CD4-positive, alpha-beta T cell treated with Interleukin-10 for 1 hour (primary cell): ENCODE measurements around the gene PTCD2.
"Not testable (repeated sequence)": the region's sequence is repeated elsewhere in the genome, so short reads cannot be mapped to it uniquely, and the experiment has no call there.

Experiments used
- DNase-seq: peaks from one replicate; pipeline ENCODE4 v3.0.0-alpha.2; 2020

The PTCD2 gene

DNA sequence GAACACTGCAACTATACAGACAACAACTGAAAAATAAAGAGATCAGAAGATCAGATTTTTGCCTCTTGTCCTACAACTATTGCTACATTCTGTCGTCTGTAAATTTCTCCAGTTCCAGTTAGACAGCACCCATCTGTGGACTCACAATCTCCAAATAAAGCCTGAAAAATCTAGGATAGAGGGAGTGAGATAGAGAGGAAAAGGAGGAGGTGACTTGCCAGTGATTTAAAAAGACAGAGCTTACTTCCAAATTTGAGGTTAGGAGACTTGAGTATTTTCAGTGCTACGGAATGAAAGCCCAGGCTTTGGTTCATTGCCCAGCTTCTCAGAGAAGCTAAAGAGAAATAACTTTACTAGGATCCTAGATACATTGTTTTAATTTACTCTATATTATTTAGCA lies 63.6 kb downstream of the PTCD2 start:
- no peak for DNase-seq

DNA sequence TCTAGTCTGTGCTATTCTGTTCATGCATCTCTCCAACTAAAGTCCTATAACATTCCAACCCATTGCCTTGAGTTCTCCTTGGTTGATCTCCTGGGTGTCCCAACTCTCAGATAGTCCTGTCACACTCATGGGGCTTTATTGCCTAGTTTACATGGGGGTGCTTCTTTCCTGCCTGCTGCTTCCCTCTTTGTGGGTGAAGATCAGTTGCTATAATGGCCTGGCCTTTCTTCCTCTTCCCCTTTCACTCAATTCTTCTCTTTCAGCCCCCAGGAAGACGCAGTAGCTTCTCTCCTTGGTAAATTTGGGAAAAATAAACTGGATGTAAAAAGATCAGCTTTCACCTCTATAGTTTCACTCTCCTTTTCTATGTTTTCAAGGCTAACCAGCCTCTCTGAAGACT lies 66.5 kb downstream of the PTCD2 start:
- DNase-seq = no peak

DNA sequence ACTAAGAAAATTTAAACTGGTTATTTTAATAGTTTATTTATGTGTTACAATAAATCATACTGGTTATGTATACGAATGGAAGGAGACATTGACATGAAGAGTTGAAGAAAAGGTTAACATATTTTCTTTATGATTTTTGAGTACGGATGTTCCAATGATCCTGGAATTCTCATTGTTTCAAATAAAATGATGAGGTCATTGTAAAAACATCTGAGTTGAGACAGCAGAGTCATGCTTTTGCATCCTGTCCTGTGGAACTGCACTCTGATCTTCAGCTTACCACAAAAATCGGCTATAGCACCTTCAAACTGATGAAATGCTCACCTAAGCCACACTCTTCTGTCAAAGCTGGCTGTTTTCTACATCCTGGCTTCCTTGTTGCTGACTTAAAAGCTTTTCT lies 67.8 kb downstream of the PTCD2 start:
- DNase-seq = no peak

DNA sequence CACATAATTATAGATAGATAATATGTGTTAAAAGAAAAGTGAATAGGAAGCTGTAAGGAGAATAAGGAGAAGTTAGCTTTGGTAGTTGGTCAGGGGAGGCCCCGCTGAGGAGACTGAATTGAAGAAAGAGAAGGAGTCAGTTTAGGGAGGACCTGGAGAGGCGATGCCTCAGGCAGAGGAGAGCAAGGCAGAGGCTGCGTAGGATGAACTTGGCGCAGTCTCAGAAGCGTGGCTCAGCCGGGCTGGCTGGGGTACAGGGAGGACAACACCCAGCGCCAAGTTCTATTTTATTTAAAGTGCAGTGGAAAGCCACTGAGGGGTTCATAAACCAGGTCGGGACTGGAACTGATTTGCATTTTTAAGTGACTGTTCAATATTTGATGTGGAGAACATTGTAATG lies 68.5 kb downstream of the PTCD2 start:
- no peak for DNase-seq

DNA sequence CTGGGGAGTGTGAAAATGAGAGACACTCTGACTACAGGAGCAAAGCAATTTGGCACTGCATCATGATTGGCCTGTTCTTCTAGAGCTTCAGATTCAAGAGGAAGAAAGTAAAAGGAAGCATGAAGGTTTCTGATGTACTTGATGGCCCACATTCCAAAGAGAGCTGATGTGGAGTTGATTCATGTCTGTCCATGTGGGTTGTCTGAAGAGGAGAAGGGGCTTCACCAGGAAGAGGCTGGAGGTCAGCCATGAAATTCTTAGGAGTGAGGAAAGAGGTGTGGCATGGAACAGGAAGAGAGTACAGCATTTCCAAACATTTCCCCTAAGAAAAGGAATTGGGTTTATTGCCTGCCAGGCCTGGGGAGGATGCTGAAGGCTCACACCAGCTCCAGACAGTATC lies 70.7 kb downstream of the PTCD2 start:
- no peak for DNase-seq

DNA sequence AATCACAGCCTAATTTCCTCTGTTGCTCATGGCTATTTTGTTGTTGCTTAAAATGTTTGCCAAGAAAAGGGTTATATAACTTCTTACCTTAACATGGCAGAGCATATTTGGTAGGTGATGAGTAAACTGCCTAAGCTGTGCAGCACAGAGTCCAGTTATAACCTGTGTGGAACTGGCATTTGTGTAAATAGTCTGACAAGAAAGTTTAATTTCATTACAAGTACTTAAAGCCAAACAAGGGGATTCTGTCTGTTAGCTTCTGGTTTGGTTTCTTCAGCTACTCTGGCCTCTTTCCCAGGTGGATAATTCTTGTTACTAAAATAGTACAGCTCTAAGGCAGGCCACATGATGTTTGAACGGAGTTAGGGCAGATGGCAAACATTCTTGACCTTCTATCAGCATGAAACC lies 72.2 kb downstream of the PTCD2 start:
- DNase-seq = no peak

DNA sequence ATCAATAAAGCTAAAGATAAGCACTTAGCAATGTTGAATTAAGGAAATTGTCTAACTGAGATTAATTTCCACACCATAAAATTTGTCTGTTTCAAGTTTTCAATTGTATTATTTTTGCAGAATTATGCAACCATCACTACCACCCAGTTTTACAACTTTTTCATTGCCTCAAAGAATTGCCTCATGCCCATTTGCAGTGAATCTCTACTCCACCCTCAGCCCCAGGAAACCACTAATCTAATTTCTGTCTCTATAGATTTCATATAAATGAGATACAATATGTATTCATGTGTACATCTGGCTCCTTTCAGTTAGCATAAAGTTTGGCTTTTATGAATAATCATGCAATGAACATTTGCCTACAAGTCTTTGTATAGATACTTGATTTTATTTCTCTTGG lies 72.9 kb downstream of the PTCD2 start:
- no peak for DNase-seq

DNA sequence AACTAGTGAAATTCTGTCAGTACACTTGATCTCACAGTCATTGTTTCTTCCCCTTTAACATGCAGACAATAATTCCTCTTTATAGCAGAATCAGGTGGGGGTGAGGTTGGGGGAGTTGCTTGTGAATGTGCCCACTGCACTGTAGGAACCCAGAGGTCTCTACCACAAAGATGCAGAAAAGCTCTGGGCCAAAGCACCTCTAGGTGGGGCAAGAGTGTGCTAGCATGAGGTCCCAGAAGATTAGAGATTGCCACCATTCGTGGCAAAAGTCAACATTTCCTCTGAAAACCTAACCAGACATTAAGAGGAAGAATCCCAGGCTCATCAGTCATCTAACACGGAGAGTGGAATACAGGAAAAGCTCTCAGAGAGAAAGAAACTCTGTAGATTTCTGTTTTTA lies 74.5 kb downstream of the PTCD2 start:
- no peak for DNase-seq

DNA sequence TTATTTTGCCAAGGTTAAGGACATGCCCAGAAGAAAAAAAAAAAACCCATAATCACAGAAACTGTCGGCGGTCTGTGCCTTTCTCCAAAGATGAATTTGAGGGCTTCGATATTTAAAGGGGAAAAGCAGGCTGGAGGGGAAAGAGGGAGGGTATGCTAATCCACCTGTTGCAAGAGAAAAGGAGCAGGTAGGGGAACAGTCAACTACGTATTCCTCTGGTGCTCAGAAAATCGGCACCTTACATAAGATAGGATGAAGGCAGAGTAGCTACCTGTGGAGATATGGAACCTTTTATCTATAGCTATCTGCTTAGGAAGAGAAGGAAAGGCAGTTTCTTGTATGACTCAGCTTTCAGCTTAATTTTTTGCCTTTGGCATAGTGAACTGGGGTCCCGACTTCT lies 77.7 kb downstream of the PTCD2 start:
- DNase-seq = no peak

DNA sequence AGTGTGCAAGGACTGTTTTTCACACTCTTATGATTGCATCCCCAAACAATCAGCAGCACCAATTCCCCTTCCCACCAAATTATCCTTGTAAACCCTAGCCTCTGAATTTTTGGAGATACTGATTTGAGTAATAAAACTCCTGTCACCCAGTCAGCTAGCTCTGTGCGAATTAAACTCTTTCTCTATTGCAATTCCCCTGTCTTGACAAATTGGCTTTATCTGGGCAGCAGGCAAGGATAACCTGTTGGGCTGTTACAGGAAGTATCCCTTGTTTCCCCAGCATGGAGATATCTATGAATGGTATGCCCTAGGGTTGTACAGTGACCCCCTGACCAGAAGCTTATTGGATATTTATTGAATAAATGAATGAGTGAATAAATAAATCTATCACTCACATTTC lies 80.8 kb downstream of the PTCD2 start:
- DNase-seq = no peak

DNA sequence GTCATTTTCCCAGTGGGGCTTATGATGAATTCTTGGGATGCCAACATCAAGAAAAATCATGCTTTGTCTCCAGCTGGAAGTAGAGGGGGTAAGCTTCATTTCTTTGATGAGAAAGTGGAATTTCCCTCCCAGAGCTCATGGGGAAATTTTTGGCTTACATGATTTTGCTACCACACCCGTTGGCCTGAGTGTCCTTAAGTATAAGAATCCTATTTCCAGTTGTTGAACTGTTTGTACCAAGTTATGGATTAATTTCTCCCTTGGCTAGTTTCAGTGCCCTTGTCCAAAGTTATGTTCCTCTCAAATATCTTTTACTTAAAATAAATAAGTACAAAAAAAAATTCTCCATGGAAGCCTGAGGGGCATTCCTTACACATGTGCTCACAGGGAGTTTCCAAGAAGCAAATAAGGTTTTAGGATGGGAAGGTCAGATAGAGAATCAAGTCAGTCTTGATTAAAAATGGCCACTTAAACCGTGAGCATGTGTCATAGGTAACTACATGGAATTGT lies 82.3 kb downstream of the PTCD2 start:
- DNase-seq = no peak

DNA sequence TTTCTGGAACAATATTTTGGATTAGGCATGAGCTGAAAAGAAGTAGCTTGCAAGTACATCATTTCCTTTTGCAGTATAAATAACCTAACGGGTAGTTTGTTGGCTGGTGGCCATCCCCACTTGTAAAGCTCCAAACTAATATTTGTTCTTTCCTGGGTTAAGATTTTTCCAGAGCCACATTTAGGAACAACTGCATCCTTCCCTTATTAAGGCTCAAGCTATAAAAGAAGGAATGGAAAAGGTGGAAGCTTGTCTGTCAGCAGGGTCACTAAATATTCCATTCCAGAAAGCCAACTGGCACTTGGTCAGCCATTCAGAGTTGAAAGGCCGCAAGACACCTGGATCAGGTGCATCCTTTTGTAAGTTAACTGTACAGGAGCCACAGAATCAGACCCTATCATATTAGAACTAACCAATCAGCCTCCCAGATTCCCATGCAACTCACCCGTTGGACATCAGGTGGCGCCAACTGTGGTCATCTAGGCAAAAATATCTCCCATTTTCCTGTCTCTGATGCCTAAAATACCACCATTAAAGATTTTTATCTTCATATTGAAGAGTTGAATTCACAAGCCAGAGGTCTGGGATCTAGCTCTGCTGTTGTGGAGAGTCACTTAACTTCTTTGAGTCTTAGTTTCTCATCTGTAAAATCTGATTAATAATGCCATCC lies 82.9 kb downstream of the PTCD2 start:
- DNase-seq = no peak

DNA sequence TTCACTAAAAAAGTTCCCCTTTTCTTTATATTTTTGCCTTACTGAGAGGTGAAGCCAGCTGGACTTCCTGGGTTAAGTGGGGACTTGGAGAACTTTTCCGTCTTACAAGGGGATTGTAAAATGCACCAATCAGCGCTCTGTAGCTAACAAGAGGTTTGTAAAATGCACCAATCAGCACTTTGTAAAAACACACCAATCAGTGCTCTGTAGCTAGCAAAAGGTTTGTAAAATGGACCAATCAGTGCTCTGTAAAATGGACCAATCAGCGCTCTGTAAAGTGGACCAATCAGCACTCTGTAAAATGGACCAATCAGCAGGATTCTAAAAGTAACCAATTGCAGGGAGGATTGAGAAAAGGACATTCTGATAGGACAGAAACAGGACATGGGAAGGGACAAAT lies 84.6 kb downstream of the PTCD2 start:
- not testable (repeated sequence) for DNase-seq

DNA sequence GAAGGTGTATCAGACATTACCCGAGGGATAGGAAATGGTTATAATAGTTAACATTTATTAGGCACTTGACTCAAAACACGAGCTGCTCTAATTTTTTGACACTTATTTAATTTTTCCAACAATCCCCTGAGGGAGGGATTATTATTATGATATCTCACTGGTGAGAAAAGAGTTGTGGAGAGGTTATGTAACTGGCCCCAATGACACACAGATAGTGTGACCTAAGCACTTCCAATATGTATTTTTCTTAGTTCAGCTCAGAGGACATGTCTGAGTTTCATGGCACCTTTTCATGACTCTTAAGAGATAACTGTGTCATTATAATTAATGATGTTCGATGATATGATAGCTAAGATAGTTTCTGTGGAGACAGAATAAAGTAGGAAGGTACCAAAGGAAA lies 86.9 kb downstream of the PTCD2 start:
- no peak for DNase-seq

DNA sequence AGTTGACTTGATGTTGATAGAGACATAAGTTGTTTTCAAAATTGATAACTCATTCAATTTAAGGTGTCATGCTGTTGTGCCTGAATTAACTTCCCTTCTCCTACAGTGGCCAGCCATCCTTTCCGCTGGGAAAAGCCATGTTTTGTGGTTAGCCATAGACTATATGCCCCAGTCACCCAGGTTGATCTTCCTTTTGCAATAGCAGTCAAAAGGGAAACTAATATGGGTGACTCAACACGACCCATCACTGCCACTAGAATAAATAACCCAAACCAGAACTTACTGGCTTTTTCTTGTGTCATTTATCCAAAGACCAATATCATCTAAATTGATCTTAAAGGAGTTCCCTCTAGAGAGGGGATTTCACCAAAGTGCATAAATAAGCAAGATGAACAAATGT lies 87.4 kb downstream of the PTCD2 start:
- DNase-seq = no peak

DNA sequence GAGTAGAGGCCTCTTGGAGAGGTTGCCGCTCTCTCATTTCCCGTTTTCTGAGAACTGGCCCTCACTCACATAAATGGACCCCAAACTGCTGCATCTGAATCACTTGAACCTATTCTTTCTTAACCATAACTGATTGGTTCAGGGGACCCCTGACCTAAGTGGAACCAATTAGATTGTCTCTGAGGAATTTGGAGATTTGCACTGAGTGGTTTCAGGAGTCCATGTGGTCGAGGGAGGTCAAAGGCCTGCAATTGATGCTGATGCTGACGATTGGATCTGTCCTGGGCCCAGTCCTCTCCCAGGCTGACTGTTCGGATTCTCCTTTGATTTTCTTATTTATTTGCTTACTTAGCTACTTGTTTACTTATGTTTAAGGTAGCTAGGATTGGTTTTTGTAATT lies 88.0 kb downstream of the PTCD2 start:
- no peak for DNase-seq

DNA sequence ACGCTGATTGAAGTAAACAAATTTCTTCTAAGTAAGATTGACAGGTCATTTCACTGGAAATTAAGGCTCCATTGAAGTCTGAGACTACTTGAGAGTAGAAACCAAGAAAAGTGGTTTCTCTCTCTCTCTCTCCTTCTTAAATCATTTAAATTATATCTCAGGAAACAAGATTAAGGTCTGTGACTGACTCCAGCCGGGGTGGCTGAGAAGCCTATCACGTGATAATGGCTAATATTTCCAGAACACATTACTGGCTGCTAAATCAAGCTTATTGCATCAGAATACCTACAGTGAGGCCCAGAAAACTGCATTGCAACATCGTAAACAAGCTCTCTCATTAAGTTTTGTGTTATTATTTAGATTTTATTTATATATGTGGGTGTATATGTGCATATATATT lies 88.4 kb downstream of the PTCD2 start:
- no peak for DNase-seq

DNA sequence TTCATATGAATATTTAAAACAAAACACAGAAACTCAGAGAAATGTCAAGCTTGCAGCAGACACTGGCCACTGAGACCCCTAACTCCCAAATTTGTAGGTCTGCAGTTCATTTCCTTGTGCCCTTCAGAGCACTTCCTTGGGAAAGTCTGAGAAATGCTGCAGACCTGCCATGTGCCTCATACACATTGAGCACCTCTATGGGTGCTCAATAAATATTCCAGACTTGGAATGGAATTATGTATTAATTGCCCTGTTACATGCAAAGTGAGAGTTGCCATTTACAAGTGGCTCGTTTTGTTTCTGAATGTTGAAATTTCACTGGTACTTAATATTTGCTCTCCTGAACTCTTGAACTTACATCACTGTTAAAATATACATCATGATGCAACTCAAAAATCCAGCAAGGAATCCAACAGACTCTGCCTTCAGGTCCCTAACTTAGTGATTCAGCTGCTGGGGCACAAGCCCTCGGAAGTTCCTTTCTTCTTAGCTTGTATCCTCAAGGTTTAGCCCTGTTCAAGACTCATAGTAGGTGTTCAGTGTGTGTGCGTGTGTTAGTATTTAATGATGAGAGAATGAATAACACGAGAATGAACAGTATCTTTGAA lies 90.6 kb downstream of the PTCD2 start:
- no peak for DNase-seq

DNA sequence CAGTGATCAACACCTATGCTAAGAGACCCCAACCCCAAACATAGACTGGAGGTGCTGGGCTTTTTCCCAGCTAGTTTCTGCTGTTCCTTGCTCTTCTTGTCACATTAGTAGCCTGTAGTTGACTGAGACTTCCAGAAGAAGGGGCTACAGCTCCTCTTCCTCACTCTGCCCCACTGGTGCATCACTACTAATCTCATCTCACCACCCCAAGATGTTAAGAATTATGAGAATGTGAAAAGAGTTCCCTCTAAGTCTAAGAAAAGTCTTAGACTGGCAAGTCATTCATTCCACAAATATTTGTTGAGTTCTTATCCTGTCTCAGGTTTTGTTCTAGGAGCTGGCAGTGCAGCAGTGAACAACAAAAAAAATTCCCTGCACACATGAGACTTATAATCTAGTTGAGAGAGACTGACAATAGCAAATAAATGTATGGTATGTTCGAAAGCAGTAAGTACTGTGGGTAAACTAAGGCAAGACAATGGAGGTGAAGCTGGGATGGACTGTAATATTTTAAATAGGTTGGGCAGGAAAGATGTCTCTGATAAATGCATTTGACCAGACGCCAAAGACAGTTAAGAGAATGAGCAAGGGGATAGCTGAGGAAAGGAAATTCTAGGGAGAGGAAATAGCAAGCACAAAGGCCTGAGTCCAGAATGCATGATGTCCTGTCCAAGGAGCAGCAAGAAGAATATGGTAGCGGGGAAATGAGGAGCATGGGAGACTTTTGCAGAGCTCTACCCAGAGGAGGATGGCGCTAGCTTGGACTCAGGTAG lies 92.3 kb downstream of the PTCD2 start:
- DNase-seq = no peak

DNA sequence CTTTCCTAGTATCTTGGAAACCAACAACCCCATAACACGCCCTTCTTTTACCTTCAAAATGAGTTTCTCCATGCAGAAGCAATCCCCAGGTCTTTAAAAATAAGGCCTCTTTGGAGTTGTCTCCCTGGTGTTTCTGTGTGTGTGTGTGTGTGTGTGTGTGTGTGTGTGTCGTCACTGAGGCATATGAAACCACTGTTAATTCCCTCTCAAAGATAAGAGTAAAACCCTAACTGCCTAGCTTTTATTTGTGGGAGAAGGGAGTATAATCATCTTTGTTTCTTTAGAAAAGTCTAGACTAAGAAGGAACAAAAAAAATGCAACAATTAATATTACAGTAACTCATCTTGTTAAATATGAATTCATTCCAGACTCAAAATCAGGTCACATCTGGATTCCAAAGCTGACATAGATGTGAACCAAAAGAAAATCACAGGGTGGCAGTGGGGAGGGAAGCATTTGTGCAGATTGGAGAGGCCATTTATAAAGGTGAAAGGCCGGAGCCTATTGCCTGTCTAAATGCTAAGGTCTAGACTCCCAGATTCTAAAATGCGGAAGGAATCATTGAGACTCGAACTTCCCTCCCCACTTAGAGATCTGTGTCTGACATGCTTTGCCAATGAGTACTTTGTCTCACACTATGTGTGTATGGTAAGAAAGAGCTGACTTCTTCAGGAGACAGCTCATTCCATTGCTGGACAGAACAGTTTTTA lies 95.6 kb downstream of the PTCD2 start:
- DNase-seq = no peak

DNA sequence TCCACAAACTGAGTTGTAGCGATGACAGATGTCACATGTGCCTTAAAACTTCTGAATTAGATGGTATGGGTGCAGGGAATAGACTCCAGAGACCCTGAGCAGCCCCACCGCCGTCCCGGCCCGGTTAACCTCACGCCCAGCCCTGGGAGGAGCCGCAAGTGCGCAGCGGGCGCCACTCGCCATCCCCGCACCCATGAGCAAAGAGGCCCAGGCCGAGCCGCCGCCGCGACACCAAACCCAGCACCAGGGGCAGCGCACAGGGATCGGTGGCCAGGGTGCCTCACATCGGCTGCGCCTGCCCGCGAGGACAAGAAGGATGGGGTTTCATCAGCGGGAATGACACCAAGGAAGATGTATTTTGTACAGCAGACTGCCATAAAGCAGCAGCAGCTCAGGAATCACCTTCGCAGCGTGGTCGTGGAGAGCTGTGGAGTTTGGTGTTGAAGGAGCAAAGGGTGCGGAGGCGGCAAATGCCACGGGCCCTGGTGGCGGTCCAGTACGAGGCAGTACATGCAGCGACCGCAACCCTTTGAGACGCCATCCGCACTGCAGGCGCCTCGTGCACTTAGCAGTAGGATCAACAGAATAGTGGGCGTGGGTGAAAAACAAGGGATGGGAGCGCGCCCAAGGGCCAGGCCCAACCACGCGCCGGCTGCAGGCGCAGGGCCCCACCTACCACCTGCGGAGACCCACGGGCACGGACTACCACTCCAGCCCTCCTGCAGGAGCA lies 97.3 kb downstream of the PTCD2 start:
- no peak for DNase-seq
